GM21528 (cell line): ENCODE measurements around the gene METTL26.

Experiments
- ATAC-seq: cut with Tn5 transposase; IDR thresholded peaks from one replicate; pipeline ENCODE4 v1.9.1; 2021; ENCODE audit warnings: mild to moderate bottlenecking, moderate library complexity; ENCODE audit not compliant: unreplicated experiment, low FRiP score

The METTL26 gene

DNA sequence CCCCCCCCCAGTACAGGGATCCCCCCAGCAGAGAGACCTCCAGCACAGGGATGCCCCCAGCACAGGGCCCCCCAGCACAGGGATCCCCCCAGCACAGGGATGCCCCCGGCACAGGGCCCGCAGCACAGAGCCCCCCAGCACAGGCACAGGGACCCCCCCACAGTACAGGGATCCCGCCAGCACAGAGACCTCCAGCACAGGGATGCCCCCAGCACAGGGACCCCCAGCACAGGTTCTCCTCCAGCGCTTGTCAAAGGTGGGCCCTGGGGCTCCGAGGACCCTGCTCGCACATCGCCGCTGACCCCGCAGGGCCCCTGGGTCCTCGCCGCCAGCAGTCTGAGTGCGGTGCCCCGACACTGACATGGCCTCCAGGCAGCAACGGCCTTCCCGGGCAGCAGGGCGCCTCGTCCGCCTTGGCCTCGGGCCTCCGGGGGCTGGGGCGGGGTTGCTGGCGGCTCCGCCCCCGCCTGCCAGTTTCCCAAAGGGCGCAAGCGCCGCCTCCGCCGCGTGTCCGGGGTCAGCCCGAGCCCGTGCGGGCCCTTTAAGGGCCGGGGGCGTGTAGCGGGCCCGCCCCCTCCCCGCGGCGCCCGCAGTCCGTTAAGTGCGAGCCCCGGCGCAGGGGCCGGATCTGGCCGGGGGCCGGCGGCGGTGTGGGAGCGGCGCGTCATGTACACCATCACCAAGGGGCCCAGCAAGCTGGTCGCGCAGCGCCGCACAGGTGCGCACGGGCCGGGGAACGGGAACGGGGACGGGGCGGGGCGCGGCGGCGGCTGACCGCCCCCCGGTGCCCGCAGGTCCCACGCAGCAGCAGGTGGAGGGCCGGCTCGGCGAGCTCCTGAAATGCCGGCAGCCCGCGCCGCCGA, 5.5 kb upstream of the METTL26 start, which contains the start of gene MCRIP2:
TSS of gene MCRIP2 (plus strand) at position 503 of the 863 bp plus-strand sequence. CDS start at position 667, 164 bp downstream.
- peak; percentile 50 for ATAC-seq

DNA sequence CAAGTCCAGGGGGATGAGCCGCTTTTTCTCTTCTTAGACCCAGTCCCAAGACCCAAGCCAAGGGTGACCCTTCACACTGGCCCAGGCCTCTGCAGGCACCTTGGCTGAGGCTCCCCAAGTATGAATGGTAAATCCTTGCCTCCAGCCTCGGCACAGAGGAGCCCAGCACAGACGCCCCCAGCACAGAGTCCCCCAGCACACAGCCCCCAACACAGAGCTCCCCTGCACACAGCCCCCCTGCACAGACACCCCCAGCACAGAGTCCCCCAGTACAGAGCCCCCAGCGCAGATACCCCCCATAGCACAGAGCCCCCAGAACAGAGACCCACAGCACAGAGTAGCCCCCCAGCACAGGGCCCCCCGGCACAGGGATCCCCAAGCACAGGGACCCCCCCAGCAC, 4.5 kb upstream of the METTL26 start:
- ATAC-seq: no peak

DNA sequence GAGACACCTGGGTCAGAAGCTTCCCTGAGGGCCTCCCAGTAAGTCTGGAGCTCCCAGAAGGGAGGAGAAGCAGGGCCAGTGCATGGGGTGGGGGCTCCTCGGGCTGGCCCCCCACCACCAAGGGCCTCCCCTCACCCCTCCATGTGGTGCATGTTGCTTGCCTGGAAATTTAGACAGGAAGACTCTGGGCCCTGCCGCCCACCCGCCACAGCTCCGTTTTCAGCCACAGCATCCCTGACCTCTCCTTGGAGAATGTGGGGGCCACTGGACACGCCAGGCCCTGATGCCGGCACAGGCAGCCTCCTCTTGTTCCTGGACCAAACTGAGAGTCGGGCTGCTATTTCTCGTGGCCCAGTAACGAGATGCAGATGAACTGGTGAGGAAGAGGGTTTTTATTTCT, 2.7 kb upstream of the METTL26 start:
- ATAC-seq: no peak

DNA sequence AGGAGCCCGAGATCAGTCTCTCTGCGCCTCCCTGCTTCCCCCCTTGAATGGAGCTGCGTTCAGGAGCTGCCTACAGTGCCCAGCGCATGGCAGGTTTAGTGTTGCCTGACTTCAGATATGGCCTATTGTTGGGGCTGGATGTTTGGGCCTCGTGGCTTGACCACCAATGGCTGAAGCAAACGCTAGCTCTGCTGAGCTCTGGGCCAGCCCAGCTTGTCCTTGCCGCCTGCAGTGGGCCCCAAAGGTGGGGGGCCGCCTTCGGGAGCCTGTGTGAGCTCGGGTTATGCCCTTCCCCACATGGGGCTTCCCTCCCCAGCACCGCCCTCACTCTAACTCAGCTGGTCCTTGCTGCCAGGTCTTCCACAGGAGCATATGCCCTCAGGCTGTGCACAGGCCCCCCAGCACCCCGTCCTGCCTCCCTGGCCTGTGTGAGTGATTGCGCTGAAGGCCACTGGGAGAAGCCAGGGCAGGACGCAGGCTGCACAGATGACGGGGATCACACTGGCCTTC, 2.0 kb upstream of the METTL26 start:
- no peak for ATAC-seq

DNA sequence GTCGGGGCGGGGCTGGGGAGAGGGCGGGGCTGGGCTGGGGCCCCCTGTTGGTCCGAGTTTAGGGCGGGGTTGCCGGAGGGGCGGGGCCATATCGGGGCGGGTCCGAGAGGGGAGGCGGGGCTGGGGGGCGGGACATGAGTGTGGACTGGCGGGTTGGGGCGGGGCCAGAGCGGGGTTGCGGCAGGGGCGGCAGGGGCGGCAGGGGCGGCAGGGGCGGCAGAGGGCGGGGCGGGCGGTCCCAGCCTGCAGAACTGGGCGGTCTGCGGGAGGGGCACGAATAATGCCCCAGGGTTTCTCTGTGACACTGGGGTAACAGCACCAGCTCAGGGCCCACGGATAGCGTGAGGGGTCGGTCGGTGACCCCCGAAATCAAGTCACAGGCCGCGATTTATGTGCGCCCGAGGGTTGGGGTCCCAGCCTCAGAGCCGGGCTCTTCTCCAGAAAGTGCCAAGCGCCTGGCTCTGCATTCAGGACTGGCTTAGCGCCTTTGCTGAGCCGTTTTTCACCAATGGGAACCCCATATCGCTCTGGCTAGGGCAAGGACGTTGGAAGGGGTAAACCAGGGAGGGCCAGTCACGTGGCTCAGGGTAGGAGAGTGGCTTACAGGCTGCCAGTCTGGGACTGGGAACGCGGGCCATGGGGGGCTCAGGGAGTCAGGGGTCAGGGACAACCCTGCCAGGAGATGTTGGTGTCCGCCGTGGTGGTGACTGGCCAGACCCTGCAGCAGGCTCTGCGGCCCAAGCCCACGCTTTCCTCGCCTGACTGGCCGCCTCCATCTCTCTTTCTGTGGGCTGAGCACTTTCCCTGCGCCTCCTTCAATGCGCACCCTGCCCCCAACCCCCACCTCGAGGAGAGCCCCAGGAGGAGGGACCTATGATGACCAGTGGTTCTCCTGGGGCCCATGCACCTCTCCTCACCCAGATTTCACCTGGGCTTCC, 1.2 kb upstream of the METTL26 start:
- ATAC-seq: peak; percentile 0

DNA sequence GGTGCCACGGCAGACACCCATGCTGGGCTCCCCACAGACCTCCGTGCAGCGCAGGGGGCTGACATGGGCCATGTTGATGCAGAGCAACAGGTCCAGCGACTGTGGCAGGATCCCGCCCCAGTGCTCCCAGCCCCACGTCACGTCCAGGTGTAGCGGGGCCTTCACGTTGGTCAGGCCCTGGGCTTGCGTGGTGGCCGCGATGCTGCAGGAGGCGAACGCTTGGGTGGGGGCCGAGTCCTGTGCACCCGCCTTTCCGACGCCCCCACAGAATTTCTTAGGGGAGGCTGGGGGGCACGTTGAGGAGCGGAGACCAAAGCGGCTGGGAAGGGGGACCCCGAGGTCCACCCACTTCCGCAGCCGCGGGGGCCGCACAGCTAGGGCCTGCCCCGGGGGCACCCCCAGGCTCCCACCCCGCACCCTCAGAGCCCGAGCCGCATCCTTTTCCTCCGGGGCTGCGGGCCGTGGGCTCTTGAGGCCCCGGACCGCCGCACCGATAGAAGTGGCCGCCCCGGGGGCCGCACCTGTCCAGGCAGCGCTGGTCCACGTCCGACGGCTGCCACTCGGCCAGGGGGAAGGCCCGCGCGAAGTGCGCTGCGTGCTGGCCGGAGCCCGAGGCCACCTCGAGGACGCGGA, 416 bp downstream of the METTL26 start:
- ATAC-seq: peak; percentile 1

DNA sequence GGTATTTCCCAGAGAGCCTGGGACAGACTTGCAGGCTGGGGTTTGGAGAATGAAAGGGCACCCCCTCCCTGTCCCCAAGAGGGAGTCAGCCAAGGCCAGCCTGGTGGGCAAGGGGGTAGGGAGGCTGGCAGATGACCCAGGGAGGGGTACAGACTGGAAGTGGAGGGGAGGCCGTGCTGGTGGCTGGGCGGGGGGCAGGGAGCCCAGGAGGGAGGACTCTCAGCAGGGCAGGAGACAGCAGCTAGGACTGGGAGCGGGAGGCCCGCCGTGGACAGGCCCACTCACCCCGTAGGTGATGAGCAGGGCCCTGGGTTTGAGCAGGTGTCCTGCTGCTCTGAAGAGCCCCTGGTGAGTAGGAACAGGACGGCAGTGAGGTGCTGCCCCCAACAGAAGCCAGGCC, 1.1 kb downstream of the METTL26 start:
- no peak for ATAC-seq

DNA sequence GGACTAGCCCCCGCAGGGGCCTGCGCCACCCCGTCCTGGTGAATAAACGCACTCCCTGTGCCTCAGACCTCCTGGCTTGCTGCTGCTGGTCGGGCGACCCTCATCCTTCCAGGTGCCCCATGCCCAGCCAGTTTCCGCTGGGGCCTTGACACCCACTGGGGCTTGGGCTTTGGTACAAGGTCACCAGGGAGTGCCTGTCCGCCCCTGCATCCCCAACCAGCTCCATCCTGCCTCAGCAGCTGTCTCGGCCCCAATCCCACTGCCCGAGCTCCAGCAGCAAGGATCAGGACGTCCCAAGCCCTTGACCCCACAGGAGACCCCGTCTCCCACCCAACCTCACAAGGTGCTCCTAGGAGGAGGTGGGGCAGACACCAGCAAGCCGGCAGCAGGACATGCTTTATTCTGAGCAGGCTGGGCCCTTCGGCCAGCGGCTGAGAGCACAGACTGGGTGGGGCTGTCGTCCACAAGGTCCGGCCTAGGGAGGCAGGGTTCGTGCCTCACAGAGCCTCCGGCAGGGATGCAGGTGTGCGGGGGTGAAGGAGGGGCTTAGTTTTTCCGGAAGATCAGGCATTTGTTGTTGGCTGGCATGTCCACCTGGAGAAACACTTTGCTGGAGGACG, 1.9 kb downstream of the METTL26 start:
- ATAC-seq: no peak

DNA sequence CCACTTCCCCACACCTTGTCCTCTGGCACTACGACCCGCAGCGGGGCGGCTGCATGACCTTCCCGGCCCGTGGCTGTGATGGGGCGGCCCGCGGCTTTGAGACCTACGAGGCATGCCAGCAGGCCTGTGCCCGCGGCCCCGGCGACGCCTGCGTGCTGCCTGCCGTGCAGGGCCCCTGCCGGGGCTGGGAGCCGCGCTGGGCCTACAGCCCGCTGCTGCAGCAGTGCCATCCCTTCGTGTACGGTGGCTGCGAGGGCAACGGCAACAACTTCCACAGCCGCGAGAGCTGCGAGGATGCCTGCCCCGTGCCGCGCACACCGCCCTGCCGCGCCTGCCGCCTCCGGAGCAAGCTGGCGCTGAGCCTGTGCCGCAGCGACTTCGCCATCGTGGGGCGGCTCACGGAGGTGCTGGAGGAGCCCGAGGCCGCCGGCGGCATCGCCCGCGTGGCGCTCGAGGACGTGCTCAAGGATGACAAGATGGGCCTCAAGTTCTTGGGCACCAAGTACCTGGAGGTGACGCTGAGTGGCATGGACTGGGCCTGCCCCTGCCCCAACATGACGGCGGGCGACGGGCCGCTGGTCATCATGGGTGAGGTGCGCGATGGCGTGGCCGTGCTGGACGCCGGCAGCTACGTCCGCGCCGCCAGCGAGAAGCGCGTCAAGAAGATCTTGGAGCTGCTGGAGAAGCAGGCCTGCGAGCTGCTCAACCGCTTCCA, 2.6 kb downstream of the METTL26 start:
- ATAC-seq: no peak

DNA sequence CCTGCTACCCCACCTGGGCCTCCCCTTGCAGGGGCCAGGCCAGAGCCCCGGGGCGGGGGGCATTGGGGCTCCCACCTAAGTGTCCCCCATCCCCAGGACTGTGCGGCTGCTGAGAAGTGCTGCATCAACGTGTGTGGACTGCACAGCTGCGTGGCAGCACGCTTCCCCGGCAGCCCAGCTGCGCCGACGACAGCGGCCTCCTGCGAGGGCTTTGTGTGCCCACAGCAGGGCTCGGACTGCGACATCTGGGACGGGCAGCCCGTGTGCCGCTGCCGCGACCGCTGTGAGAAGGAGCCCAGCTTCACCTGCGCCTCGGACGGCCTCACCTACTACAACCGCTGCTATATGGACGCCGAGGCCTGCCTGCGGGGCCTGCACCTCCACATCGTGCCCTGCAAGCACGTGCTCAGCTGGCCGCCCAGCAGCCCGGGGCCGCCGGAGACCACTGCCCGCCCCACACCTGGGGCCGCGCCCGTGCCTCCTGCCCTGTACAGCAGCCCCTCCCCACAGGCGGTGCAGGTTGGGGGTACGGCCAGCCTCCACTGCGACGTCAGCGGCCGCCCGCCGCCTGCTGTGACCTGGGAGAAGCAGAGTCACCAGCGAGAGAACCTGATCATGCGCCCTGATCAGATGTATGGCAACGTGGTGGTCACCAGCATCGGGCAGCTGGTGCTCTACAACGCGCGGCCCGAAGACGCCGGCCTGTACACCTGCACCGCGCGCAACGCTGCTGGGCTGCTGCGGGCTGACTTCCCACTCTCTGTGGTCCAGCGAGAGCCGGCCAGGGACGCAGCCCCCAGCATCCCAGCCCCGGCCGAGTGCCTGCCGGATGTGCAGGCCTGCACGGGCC, 3.4 kb downstream of the METTL26 start:
- no peak for ATAC-seq

DNA sequence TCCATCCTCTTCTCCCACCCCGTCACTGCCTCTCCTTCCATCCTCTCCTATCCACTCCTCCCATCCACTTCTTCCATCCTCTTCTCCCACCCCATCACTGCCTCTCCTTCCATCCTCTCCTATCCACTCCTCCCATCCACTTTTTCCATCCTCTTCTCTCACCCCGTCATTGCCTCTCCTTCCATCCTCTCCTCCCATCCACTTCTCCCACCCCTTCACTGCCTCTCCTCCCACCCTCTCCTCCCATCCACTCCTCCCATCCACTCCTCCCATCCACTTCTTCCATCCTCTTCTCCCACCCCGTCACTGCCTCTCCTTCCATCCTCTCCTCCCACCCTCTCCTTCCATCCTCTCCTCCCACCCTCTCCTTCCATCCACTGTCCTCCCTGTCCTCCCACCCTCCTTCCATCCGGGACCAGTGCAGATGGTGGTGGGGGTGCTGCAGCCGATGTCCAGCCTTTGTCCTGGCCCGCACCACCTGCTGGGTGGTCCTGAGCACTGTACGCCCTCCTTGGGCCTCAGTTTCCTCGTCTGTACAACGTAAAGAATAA, 4.2 kb downstream of the METTL26 start:
- ATAC-seq: no peak

DNA sequence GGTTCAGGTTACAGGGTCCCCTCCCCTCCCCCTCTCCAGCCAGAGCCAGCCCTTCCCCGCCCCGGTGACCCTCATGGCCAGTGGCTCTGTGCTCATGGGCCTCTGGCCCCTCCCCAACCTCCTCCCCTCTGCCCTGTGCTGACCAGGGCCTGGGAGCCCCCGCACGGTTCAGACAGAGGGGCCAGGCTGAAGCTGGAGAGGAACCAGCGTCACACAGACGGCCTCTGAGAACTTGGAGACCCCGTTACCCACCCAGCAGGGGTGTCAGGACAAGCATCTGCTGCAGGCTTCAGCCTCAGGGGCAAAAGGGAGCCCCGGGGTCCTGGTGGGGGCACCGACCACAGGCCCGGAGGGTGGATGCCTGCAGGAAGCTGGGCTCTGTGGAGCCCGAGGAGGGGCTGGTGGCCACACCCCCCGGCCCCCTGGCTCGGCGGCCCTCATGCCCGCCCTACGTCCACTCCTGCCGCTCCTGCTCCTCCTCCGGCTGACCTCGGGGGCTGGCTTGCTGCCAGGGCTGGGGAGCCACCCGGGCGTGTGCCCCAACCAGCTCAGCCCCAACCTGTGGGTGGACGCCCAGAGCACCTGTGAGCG, 5.2 kb downstream of the METTL26 start, which contains the start of gene WFIKKN1:
TSS of gene WFIKKN1 (plus strand) at position 171 of the 591 bp plus-strand sequence. CDS start at position 440, 269 bp downstream.
- no peak for ATAC-seq

DNA sequence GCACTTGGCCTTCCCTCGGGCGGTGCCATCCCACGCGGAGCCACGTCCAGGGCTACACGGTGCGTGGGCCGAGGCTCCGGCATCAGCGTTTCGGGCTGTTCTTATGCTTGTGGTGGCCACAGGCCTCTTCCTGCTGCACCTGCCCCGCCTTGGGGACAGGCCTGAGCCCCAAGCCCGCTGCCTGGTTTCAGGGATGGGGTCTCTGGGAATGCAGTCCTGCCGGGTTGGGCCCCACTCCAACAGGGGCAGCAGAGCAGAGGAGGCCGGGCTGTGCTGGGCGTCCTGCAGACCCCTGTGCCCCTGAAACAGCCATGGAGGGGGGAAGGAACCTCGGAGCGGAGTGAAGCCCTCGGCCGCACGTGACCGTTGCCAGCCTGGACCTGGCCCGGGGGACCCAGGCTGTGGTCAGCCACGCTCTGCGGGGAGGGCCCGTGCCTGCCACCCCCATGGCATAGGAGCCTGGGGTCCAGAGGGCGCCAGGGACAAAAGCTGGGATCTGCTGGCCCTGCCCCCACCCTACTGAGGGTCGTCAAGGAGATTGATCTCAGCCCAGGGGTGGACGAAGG, 5.8 kb downstream of the METTL26 start:
- no peak for ATAC-seq

DNA sequence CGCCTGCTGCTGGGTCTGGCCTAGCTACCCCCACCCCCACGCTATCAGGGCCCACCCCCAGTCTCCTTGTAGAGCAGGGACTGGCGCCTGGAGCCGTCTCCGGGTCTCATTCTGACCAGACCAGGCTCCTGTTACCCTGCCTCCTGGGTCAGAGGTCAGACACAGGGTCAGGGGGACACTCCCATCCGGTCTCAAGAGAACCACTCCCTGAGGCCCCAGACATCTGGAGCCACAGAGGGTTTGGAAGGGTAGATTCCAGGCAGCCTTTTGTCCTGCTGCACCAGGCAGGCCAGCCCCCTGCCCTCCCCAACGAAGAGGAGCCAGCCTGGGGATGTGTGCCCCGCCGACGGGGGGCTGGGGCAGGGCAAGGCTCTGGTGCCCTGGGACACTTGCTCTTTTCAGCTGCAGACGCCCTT, 6.3 kb downstream of the METTL26 start:
- ATAC-seq: no peak

DNA sequence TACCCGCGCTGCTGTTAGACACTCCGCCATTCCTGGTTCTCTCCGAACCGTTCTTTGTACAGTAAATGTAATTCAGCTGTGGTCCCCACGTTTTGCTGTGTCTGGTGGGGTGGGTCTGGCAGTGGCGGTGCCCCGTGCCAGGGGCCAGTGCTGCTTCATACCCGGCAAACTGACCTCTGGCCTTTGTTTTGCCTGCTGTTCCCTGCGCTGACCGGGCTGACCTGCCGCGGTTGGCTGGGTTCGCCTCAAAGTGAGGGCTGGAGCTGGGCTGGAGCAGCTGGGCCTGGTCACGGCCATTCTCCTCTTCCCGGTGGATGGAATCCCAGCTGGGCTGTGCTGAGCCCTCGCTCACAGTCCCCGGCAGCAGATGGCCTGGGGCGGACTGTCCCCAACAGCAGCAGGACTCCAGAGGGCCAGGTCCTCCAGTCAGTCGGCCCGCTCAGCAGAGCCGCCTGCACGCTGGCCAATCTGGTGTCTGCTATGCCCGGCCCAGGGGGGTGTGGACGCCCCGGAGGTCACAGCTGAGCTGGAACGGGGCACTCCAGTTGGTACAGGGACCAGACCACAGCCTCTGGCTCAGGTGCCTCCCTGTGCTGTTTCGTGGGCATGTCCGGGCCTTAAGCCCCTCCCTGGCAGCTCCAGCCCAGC, 6.8 kb downstream of the METTL26 start:
- no peak for ATAC-seq

DNA sequence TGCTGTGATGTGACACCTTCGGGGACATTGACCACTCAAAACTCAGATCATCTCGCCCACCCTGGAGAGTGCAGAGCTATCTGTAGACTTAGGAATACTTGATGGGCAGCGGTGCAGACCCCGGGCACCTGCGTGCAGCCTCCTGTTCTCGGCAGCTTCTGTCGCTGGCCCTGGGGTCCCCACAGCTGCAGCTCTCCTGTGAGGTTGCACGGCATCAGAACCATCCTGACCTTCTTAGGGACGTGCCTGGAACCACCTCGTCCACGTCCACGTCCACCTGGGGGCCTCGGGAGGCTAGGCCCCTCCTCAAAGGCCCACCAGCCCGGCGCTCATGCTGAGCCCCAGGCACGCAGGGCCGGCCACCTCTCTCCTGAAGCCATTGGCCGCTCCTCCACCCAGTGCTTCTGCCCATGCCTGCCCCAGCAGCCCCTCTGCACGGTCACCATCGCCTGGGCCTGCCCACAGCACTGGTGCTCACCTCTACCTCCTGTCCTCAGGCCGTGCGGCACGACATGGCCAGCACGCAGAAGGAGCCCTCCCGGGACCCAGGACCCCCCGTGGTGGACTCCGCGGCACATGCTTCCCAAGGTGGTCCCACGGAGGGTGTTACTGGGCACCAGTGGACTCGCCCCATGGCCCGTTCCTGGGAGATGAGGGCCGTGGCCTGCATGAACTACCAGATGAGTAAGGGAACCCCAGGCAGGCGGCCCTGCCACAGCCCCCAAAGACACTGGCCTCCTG, 7.6 kb downstream of the METTL26 start:
- no peak for ATAC-seq
